ENCODE results near the gene MRPL48. TPM values are rescaled to one million over a fixed set of nuclear protein-coding genes. Genes with fewer than 3 reads are reported as not detected.

Gene MRPL48
- total RNA-seq, 1 donor = 22.5 TPM

- TF ChIP-seq CTCF (IDR thresholded peaks at IDR 0.05; ENCODE audit: insufficient read depth, low read depth, low read length) = no peak
- no peak overlapping the region for H3K4me3 ChIP-seq (ENCODE audit: low read depth, low read length)
- DNase-seq (ENCODE audit: low read depth) = no peak
Measured at GRCh38 chr11:73869332-73869949, 81.8 kb downstream of the MRPL48 start.

GRCh38 chr11:73870261-73870660 is 82.6 kb downstream of the MRPL48 start:
- no peak for TF ChIP-seq CTCF (IDR thresholded peaks at IDR 0.05; ENCODE audit: insufficient read depth, low read depth, low read length)
- no peak for DNase-seq (ENCODE audit: low read depth)
- H3K4me3 ChIP-seq (ENCODE audit: low read depth, low read length) = no peak overlapping the region

- H3K4me3 ChIP-seq (ENCODE audit: low read depth, low read length) = no peak overlapping the region
- DNase-seq (ENCODE audit: low read depth) = no peak
- TF ChIP-seq CTCF (IDR thresholded peaks at IDR 0.05; ENCODE audit: insufficient read depth, low read depth, low read length) = no peak
Measured at GRCh38 chr11:73872749-73873357, 85.2 kb downstream of the MRPL48 start.

GRCh38 chr11:73875380-73875779 is 87.7 kb downstream of the MRPL48 start:
- no peak for TF ChIP-seq CTCF (IDR thresholded peaks at IDR 0.05; ENCODE audit: insufficient read depth, low read depth, low read length)
- peak overlapping the region; percentile 91 for H3K4me3 ChIP-seq (ENCODE audit: low read depth, low read length)
- DNase-seq (ENCODE audit: low read depth) = no peak

DNA sequence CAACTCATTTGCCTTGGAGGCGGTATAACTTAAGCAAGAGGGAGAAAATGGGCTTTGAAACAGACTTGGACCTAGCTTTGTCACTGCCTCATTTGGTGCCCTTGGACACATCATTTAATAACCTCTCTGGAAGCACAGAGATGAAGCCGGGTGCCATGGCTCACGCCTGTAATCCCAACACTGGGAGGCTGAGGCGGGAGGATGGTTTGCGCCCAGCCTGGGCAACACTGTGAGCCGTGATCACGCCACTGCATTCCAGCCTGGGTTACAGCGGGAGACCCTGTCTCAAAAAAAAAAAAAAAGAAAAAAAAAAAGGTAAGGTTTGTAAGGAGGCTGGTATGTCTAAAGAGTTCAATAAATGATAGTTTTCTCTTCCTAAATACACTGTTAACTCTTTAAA is 88.2 kb downstream of the MRPL48 start:
- H3K4me3 ChIP-seq (ENCODE audit: low read depth, low read length) = peak overlapping the region; percentile 91
- TF ChIP-seq CTCF (IDR thresholded peaks at IDR 0.05; ENCODE audit: insufficient read depth, low read depth, low read length) = no peak
- DNase-seq (ENCODE audit: low read depth) = no peak

DNA sequence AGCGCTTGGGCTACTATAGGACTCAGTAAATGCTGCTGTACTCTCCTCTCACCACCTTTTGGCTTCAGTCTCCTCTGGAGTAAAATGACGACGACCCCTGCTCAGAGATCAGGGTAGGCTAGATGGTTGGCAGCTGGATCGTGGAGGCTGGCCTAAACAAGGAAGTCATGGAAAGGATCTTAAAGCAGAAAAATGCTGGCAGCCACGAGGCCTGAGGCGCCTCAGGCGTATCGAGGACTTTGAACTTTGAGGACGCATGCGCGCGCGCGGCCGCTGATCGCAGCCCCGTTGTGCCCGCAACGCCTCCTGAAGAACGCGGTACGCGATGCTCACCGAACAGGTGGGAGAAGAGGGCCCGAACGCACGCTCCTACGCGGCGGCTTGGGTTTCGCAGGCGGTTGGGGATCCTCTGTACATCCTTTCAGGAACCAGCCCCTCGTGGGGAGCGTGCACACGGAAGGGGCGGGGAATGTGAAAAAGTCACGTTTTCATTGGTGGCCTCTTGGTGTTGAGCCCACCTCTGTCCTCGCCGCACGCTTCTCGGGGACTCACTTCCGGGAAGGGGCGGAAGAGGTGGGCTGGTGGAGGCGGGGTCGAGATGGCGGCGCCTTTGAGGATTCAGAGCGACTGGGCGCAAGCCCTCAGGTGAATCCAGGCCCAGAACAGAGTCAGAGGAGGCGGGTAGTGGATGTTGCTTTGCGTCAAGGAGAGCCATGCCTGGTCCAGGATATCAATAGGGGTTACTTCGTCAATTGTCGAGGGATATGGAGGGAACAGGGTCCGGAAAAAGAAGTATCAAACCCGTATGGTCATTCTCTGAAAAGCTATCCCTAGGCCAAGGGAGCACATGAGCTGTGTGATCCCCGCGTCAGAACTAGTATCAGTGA is 89.0 kb downstream of the MRPL48 start, which contains the start of the genes COA4 and PAAF1:
COA4 (minus strand) TSS at position 423 of the 887 bp plus-strand sequence. CDS start 3,468 bp downstream, outside the sequence.
PAAF1 (plus strand) TSS at position 576 of the 887 bp plus-strand sequence; CDS start at position 599, 23 bp downstream.
- TF ChIP-seq CTCF (IDR thresholded peaks at IDR 0.05; ENCODE audit: insufficient read depth, low read depth, low read length) = no peak

More for the DNA sequence above, 89.0 kb downstream of the MRPL48 start, which contains the start of the genes COA4 and PAAF1:
- peak; percentile 96 for DNase-seq (ENCODE audit: low read depth)
- H3K4me3 ChIP-seq (ENCODE audit: low read depth, low read length) = peak within 1 kb of the TSS; percentile 91
